ENCODE results near the gene LHFPL3.

DNA sequence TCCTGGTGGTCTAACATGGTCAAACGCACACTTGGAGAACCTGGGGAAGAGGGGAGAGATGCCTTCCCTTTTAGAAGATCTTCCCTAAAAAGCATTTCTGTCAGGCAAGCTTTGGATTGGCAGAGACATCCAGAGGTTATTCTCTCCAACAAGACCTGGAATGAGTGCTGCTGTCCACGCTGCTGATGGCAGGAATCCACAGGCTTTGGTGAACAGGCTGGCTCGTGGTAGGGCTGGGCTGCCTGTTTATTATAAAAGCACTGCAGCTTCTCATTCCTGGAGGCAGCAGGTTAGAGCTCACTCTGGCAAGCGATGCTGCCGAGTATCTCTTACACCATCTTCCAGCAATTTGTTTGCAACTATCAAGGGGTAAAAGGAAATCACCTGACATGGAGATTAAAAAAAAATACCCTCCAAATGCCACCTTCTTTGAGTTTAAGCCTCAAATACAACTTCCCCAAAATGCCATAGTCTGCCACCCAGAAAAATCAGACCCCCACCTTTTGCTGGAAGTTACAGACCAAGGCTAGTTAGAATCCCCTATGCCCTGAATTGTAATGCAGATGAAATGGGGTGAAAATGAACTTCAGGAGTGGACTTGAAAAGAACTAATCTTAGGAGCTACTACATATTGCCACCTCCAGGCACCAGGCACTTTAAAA, 533.5 kb downstream of the LHFPL3 start:
- TF ChIP-seq TAF1 (IDR thresholded peaks at IDR 0.05; ENCODE audit: borderline replicate concordance, low read depth, low read length) (no peak), CTCF (IDR thresholded peaks at IDR 0.05) (no peak), RAD21 (IDR thresholded peaks at IDR 0.05; ENCODE audit: low read length) (no peak), ZBTB33 (IDR thresholded peaks at IDR 0.05; ENCODE audit: borderline replicate concordance, low read depth) (no peak)
- TF ChIP-seq, protein P1, sequence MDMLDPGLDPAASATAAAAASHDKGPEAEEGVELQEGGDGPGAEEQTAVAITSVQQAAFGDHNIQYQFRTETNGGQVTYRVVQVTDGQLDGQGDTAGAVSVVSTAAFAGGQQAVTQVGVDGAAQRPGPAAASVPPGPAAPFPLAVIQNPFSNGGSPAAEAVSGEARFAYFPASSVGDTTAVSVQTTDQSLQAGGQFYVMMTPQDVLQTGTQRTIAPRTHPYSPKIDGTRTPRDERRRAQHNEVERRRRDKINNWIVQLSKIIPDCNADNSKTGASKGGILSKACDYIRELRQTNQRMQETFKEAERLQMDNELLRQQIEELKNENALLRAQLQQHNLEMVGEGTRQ (IDR thresholded peaks at IDR 0.05; ENCODE audit: borderline replicate concordance, low read depth, low read length) = no peak

Data from SK-N-SH (cell line).